Stimulated activated CD8-positive, alpha-beta memory T cell treated with anti-CD3 and anti-CD28 coated beads, Interleukin-2, amount 100 ng/mL, for 48 hours (primary cell): ENCODE results near the gene PHLPP1.
"Not testable (repeated sequence)": the region's sequence is repeated elsewhere in the genome, so short reads cannot be mapped to it uniquely, and the experiment has no call there.

Experiments used
- DNase-seq, 2 donors: peaks; one replicate each; pipeline ENCODE4 v3.0.0-alpha.2; 2020; ENCODE audit warnings: low read depth in 2 of 2

Gene PHLPP1

GRCh38 chr18:62894681-62895390 lies 179.5 kb downstream of the PHLPP1 start:
- DNase-seq, result no peak

- no peak for DNase-seq
Observed at GRCh38 chr18:62897153-62897552, 181.8 kb downstream of the PHLPP1 start.

GRCh38 chr18:62898359-62898758 lies 183.0 kb downstream of the PHLPP1 start:
- DNase-seq, result no peak

- DNase-seq, result no peak
Observed at GRCh38 chr18:62899534-62899933, 184.2 kb downstream of the PHLPP1 start.

- DNase-seq, result no peak
Observed at GRCh38 chr18:62900132-62900883, 185.0 kb downstream of the PHLPP1 start.

GRCh38 chr18:62902776-62903175 lies 187.4 kb downstream of the PHLPP1 start:
- DNase-seq, result no peak

- DNase-seq, result no peak
Observed at GRCh38 chr18:62904396-62905285, 189.3 kb downstream of the PHLPP1 start.

- DNase-seq, result no peak
Observed at GRCh38 chr18:62912885-62913284, 197.5 kb downstream of the PHLPP1 start.

- not testable (repeated sequence) for DNase-seq
Observed at GRCh38 chr18:62913824-62914223, 198.5 kb downstream of the PHLPP1 start.

- no peak for DNase-seq
Observed at GRCh38 chr18:62914871-62915392, 199.6 kb downstream of the PHLPP1 start.

GRCh38 chr18:62918361-62918760 lies 203.0 kb downstream of the PHLPP1 start:
- DNase-seq, result no peak

- no peak for DNase-seq
Observed at GRCh38 chr18:62919109-62919838, 203.9 kb downstream of the PHLPP1 start.

- DNase-seq, result no peak
Observed at GRCh38 chr18:62925031-62925688, 209.8 kb downstream of the PHLPP1 start.

- no peak for DNase-seq
Observed at GRCh38 chr18:62928326-62928725, 213.0 kb downstream of the PHLPP1 start.

- DNase-seq, result no peak
Observed at GRCh38 chr18:62933261-62933887, 218.0 kb downstream of the PHLPP1 start.

GRCh38 chr18:62935994-62936393 lies 220.7 kb downstream of the PHLPP1 start:
- DNase-seq, result no peak

GRCh38 chr18:62937065-62937464 lies 221.7 kb downstream of the PHLPP1 start:
- no peak for DNase-seq

- no peak for DNase-seq
Observed at GRCh38 chr18:62938006-62938405, 222.7 kb downstream of the PHLPP1 start.

GRCh38 chr18:62938487-62938886 lies 223.1 kb downstream of the PHLPP1 start:
- DNase-seq, result no peak

- no peak for DNase-seq
Observed at GRCh38 chr18:62939433-62939832, 224.1 kb downstream of the PHLPP1 start.
